IMR-90 (cell line): ENCODE data around the gene FAM234A. TPM values are rescaled to one million over a fixed set of nuclear protein-coding genes. Genes with fewer than 3 reads are reported as not detected.

ENCODE experiments used
- ATAC-seq: fragments of 200-7000 bp; cut with Tn5 transposase; 2 replicates; pipeline ENCODE4 v1.9.1; 2020; ENCODE audit warnings: low read depth, mild to moderate bottlenecking, moderate library complexity
- BruUV-seq: library from RNA; stranded (reverse); fragments of 400-500 nt; replicated peaks from 2 replicates; lab custom pipeline; 2021; lab: Mats Ljungman, UMichigan
- CTCF ChIA-PET: fragments of 300-600 bp; formaldehyde crosslinking; extraction: SDS; loops from one replicate; lab custom pipeline; 2021; ENCODE audit warnings: antibody characterized with exemption; lab: Yijun Ruan, JAX
- POLR2A ChIA-PET: fragments of 300-600 bp; sonication (Branson Sonifier 250); formaldehyde crosslinking; loops from one replicate; lab custom pipeline; 2022; ENCODE audit warnings: antibody characterized with exemption; ENCODE audit not compliant: unreplicated experiment; lab: Charles Lee
- DNase-seq: peaks from one replicate; pipeline ENCODE4 v3.0.0; 2013
- H2AFZ ChIP-seq: replicated peaks from 2 replicates; pipeline ENCODE3; 2013; ENCODE audit warnings: low read length, mild to moderate bottlenecking; ENCODE audit not compliant: poor library complexity
- H2AK5ac ChIP-seq: 2 replicates; pipeline ENCODE4 v1.6.1; 2013; ENCODE audit warnings: low read depth, low read length, inconsistent platforms
- H2AK9ac ChIP-seq: replicated peaks from 2 replicates; pipeline ENCODE3; 2013; ENCODE audit warnings: mild to moderate bottlenecking, low read depth, low read length, moderate library complexity; ENCODE audit not compliant: poor library complexity
- H2BK120ac ChIP-seq: 2 replicates; pipeline ENCODE4 v1.6.1; 2013; ENCODE audit warnings: low read depth, low read length, inconsistent platforms
- H2BK15ac ChIP-seq: 3 replicates; pipeline ENCODE4 v1.6.1; 2013; ENCODE audit warnings: low read depth, low read length, inconsistent platforms
- H2BK20ac ChIP-seq: 2 replicates; pipeline ENCODE4 v1.6.1; 2013; ENCODE audit warnings: low read depth, mild to moderate bottlenecking, inconsistent platforms, low read length, moderate library complexity
- H2BK5ac ChIP-seq: 2 replicates; pipeline ENCODE4 v1.6.1; 2013; ENCODE audit warnings: mild to moderate bottlenecking, low read depth, low read length, inconsistent platforms; ENCODE audit not compliant: poor library complexity, severe bottlenecking
- H3K14ac ChIP-seq: replicated peaks from 2 replicates; pipeline ENCODE4 v1.6.1; 2013; ENCODE audit warnings: low read depth, low read length, inconsistent platforms
- H3K18ac ChIP-seq: 2 replicates; pipeline ENCODE4 v1.6.1; 2013; ENCODE audit warnings: low read depth, low read length, control low read depth
- H3K23ac ChIP-seq: 2 replicates; pipeline ENCODE4 v1.6.1; 2013; ENCODE audit warnings: low read depth, low read length, inconsistent platforms
- H3K27ac ChIP-seq: 2 replicates; pipeline ENCODE4 v1.5.1; 2013; ENCODE audit warnings: mild to moderate bottlenecking, control low read depth, low read length; ENCODE audit not compliant: insufficient read depth
- H3K27me3 ChIP-seq: 2 replicates; pipeline ENCODE4 v1.6.1; 2013; ENCODE audit warnings: low read length; ENCODE audit not compliant: control insufficient read depth, insufficient read depth
- H3K36me3 ChIP-seq: 2 replicates; pipeline ENCODE4 v1.6.1; 2013; ENCODE audit warnings: low read length, mixed read lengths; ENCODE audit not compliant: control insufficient read depth, insufficient read depth
- H3K4ac ChIP-seq: 2 replicates; pipeline ENCODE4 v1.6.1; 2013; ENCODE audit warnings: low read depth, low read length, inconsistent platforms
- H3K4me1 ChIP-seq: 2 replicates; pipeline ENCODE4 v1.6.1; 2013; ENCODE audit warnings: low read length, mixed read lengths; ENCODE audit not compliant: control insufficient read depth, insufficient read depth
- H3K4me2 ChIP-seq: 2 replicates; pipeline ENCODE4 v1.6.1; 2013; ENCODE audit warnings: low read depth, mild to moderate bottlenecking, control low read depth, low read length, moderate library complexity
- H3K4me3 ChIP-seq: 2 replicates; pipeline ENCODE4 v1.5.1; 2013; ENCODE audit warnings: low read depth, mild to moderate bottlenecking, control low read depth, low read length, moderate library complexity; ENCODE audit not compliant: insufficient read depth
- H3K56ac ChIP-seq: 2 replicates; pipeline ENCODE4 v1.6.1; 2013; ENCODE audit warnings: low read length, inconsistent platforms; ENCODE audit not compliant: insufficient read depth; ENCODE audit errors: extremely low read depth
- H3K79me1 ChIP-seq, 2 experiments: 2 replicates each; pipeline ENCODE4 v1.6.1; 2013; ENCODE audit warnings: low read length in 2 of 2, inconsistent platforms in 1 of 2, low read depth in 1 of 2
- H3K9ac ChIP-seq: 2 replicates; pipeline ENCODE4 v1.6.1; 2013; ENCODE audit warnings: low read depth, low read length, control low read depth
- H3K9me1 ChIP-seq: 2 replicates; pipeline ENCODE4 v1.6.1; 2013; ENCODE audit warnings: low read length, inconsistent platforms; ENCODE audit not compliant: insufficient read depth
- H3K9me3 ChIP-seq: 2 replicates; pipeline ENCODE4 v1.6.1; 2013; ENCODE audit warnings: low read length; ENCODE audit not compliant: control insufficient read depth, insufficient read depth
- H4K20me1 ChIP-seq: 2 replicates; pipeline ENCODE4 v1.6.1; 2013; ENCODE audit warnings: low read length, inconsistent platforms; ENCODE audit not compliant: insufficient read depth
- H4K5ac ChIP-seq: 2 replicates; pipeline ENCODE4 v1.6.1; 2013; ENCODE audit warnings: mild to moderate bottlenecking, low read depth, low read length, control low read depth
- H4K8ac ChIP-seq, 2 experiments: 2 replicates each; pipeline ENCODE4 v1.6.1; 2013; ENCODE audit warnings: low read depth in 2 of 2, low read length in 2 of 2, control low read depth in 1 of 2, inconsistent platforms in 1 of 2
- H4K91ac ChIP-seq: 2 replicates; pipeline ENCODE4 v1.6.1; 2013; ENCODE audit warnings: low read depth, low read length, inconsistent platforms; ENCODE audit not compliant: insufficient read depth
- BHLHE40 ChIP-seq: fragments of 150-350 bp; IDR thresholded peaks from 2 replicates; pipeline ENCODE4 v1.6.1; 2016; ENCODE audit warnings: mild to moderate bottlenecking, low read depth, low read length
- CHD1 ChIP-seq: IDR thresholded peaks from 2 replicates; pipeline ENCODE4 v1.6.1; 2012; ENCODE audit warnings: low read depth, low read length, improper control_type of control experiment
- ELK1 ChIP-seq: fragments of 150-350 bp; IDR thresholded peaks from 2 replicates; pipeline ENCODE4 v1.6.1; 2016; ENCODE audit warnings: low read depth, mild to moderate bottlenecking, low read length, moderate library complexity, borderline replicate concordance
- FOS ChIP-seq: fragments of 150-350 bp; IDR thresholded peaks from 2 replicates; pipeline ENCODE4 v1.6.1; 2016; ENCODE audit warnings: low read depth, low read length
- MAFK ChIP-seq: IDR thresholded peaks from 2 replicates; pipeline ENCODE4 v1.6.1; 2012; ENCODE audit warnings: low read depth, low read length, improper control_type of control experiment
- MXI1 ChIP-seq: IDR thresholded peaks from 2 replicates; pipeline ENCODE4 v1.6.1; 2012; ENCODE audit warnings: low read depth, mild to moderate bottlenecking, low read length, moderate library complexity, borderline replicate concordance
- NFE2L2 ChIP-seq: fragments of 150-350 bp; IDR thresholded peaks from 2 replicates; pipeline ENCODE4 v1.6.1; 2016; ENCODE audit warnings: low read depth, mild to moderate bottlenecking, low read length
- RAD21 ChIP-seq: IDR thresholded peaks from 2 replicates; pipeline ENCODE4 v1.6.1; 2012; ENCODE audit warnings: low read length, improper control_type of control experiment
- SMC3 ChIP-seq: fragments of 150-350 bp; IDR thresholded peaks from 2 replicates; pipeline ENCODE4 v1.6.1; 2016; ENCODE audit warnings: low read depth, mild to moderate bottlenecking, antibody characterized with exemption, low read length, moderate library complexity
- WGBS, 2 experiments: methylation state at CpG; one replicate each; pipeline versions ENCODE4 v1.1.5 to v1.1.7; 2013; ENCODE audit warnings: missing lambda C conversion rate in 2 of 2; ENCODE audit not compliant: insufficient read length in 1 of 2; ENCODE audit errors: extremely low coverage in 2 of 2; 5-methylcytosine and 5-hydroxymethylcytosine counted together
- dilution Hi-C: fragments of 300-500 bp; cut with HindIII; formaldehyde crosslinking; loops from one replicate; pipeline ENCODE4 v1.14.3; 2018; ENCODE audit warnings: low sequenced_read_pairs; ENCODE audit not compliant: unreplicated experiment
- in situ Hi-C: fragments of 300-500 bp; cut with MboI; formaldehyde crosslinking; loops from 3 replicates; pipeline ENCODE4 v1.14.3; 2019; ENCODE audit warnings: low sequenced_read_pairs, inconsistent platforms, mixed read lengths
- intact Hi-C: fragments of 100-400 bp; cut with micrococcal nuclease; formaldehyde crosslinking; loops from 2 replicates; pipeline ENCODE4 v1.10.0; 2022
- polyA plus RNA-seq, 3 experiments: library from polyadenylated mRNA; depleted of rRNA; stranded (reverse); fragments of >200 nt; gene quantifications; 2 replicates each; pipeline ENCODE4 v1.2.3, GENCODE V29; 2012; ENCODE audit warnings: low replicate concordance in 1 of 3
- total RNA-seq: library from RNA; depleted of rRNA; stranded (reverse); fragments of >200 nt; gene quantifications from 2 replicates; pipeline ENCODE4 v1.2.3, GENCODE V29; 2012

Gene FAM234A
- total and polyA plus RNA-seq, 2 of the 4 experiments (the other 2 are of a cell fraction): 30.3 to 64.2 TPM

GRCh38 chr16:245105-245504 lies 10.5 kb downstream of the FAM234A start:
- H2BK15ac ChIP-seq: no peak overlapping the region
- dilution Hi-C loops (no loop called here), intact Hi-C loops (no loop called here), in situ Hi-C loops (no loop called here)
- no peak overlapping the region; the same call in 1 of the 2 replicates for H4K91ac ChIP-seq
- no peak overlapping the region for H2AK5ac ChIP-seq
- ChIA-PET POLR2A (no interaction called here), CTCF (no interaction called here)
- 93% methylated on average over 5 of the region's 9 CpGs; no CpG with 5 or more reads in 1 of the 2 experiments for WGBS, 2 experiments
- no peak overlapping the region for H3K4me3 ChIP-seq
- no peak overlapping the region for H4K8ac ChIP-seq
- H2BK120ac ChIP-seq: no peak overlapping the region
- H4K5ac ChIP-seq: no peak overlapping the region
- H3K4me2 ChIP-seq: no peak overlapping the region
- no TSS peak for BruUV-seq
- no peak overlapping the region for H3K23ac ChIP-seq
- no peak for ATAC-seq
- no peak overlapping the region for H3K14ac ChIP-seq
- H3K9ac ChIP-seq: no peak overlapping the region
- H3K56ac ChIP-seq: no peak overlapping the region
- no peaks in the 10 kb centered on the region for H3K27me3 ChIP-seq
- no peak overlapping the region for H2AK9ac ChIP-seq
- H3K27ac ChIP-seq: no peak overlapping the region
- no peaks in the 10 kb centered on the region; the same call in 1 of the 2 replicates for H3K4me1 ChIP-seq
- H3K4ac ChIP-seq: no peak overlapping the region
- no peak for DNase-seq
- peaks cover 24 to 29% of the 10 kb centered on the region in 2 experiments for H3K79me1 ChIP-seq
- H3K9me1 ChIP-seq: 0 out of 2 replicates have a peak, but pooled peaks cover 11% of the 10 kb centered on the region
- no peaks in the 10 kb centered on the region for H3K9me3 ChIP-seq
- H3K18ac ChIP-seq: no peak overlapping the region
- H2AFZ ChIP-seq: no peak overlapping the region
- no peak for TF ChIP-seq MAFK
- no peak for TF ChIP-seq ELK1
- no peak for TF ChIP-seq NFE2L2
- TF ChIP-seq BHLHE40: no peak
- no peak for TF ChIP-seq FOS
- TF ChIP-seq MXI1: no peak
- no peak for TF ChIP-seq SMC3
- no peak for TF ChIP-seq RAD21
- no peak for TF ChIP-seq CHD1
- no peak overlapping the region for H2BK20ac ChIP-seq
- H2BK5ac ChIP-seq: no peak overlapping the region
- H4K20me1 ChIP-seq: peaks cover 12% of the 10 kb centered on the region; the same call in 1 of the 2 replicates
- peaks cover 6% of the 10 kb centered on the region for H3K36me3 ChIP-seq
